Measurements from ENCODE around the gene ACSF2.

- TF ChIP-seq CTCF (IDR thresholded peaks at IDR 0.05; ENCODE audit: borderline replicate concordance, extremely low read depth, low read length, poor library complexity, severe bottlenecking) (no peak), EZH2 (IDR thresholded peaks at IDR 0.05; ENCODE audit: borderline replicate concordance, low read depth, low read length, severe bottlenecking) (no peak)
These were observed 61.4 kb downstream of the ACSF2 start for GRCh38 chr17:50487213-50488096.
